ENCODE results near the gene OR2D3.
A peak's percentile ranks its signal among the peaks of the same experiment; 100 is the strongest.

OR2D3 gene

DNA sequence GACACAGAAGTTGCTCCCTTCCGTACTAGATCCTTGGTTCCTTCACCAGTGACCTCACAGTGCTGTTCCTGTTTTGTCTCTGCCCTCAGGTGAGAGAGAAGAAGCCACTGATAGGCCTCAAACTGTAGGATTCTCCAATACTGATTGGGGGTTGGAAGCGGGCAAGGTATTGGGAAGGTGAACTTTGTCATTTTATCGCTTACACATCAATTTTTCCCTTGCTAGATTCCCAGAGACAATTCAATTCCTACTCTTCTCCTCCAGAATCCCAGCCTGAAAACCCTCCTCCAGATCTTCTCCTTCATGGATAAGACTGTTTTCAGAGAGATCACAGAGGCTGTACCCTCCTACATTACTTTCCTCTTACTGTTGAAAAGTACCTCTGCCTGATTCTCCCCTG, 9.4 kb upstream of the OR2D3 start:
- TF ChIP-seq CTCF (IDR thresholded peaks at IDR 0.05; ENCODE audit: borderline replicate concordance, insufficient read depth, low read depth, low read length): no peak
- H3K4me3 ChIP-seq (ENCODE audit: low read depth, low read length): no peak overlapping the region

DNA sequence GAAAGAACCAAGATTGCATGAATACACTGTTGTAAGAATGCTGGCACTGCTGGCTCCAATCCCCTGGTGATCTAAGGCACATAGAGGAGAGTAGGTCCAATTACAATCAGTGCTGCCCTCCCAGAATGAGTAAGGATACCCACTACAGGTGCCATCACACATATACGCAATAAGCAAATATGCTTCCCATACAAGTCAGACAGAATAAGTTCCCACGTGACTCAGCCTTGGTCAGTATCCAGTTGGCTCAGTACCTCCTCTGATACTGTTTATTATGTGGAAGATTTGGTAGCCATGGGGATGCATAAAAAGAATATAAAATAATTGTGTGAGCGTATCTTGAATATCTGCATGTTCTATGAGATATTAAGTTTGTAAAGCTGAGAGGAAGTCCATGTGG, 8.9 kb upstream of the OR2D3 start:
- no peak overlapping the region for H3K4me3 ChIP-seq (ENCODE audit: low read depth, low read length)
- TF ChIP-seq CTCF (IDR thresholded peaks at IDR 0.05; ENCODE audit: borderline replicate concordance, insufficient read depth, low read depth, low read length): no peak

- TF ChIP-seq CTCF (IDR thresholded peaks at IDR 0.05; ENCODE audit: borderline replicate concordance, insufficient read depth, low read depth, low read length): no peak
- H3K4me3 ChIP-seq (ENCODE audit: low read depth, low read length): no peak overlapping the region
Measured at GRCh38 chr11:6919698-6920097, 1.1 kb upstream of the OR2D3 start.

GRCh38 chr11:6925007-6925577, 4.3 kb downstream of the OR2D3 start:
- TF ChIP-seq CTCF (IDR thresholded peaks at IDR 0.05; ENCODE audit: borderline replicate concordance, insufficient read depth, low read depth, low read length): no peak
- no peak overlapping the region for H3K4me3 ChIP-seq (ENCODE audit: low read depth, low read length)

- H3K4me3 ChIP-seq (ENCODE audit: low read depth, low read length): peak overlapping the region; percentile 92
- TF ChIP-seq CTCF (IDR thresholded peaks at IDR 0.05; ENCODE audit: borderline replicate concordance, insufficient read depth, low read depth, low read length): no peak
Measured at GRCh38 chr11:6925636-6926207, 4.9 kb downstream of the OR2D3 start.

- H3K4me3 ChIP-seq (ENCODE audit: low read depth, low read length): peak within 1 kb of the TSS; percentile 92
- no peak for TF ChIP-seq CTCF (IDR thresholded peaks at IDR 0.05; ENCODE audit: borderline replicate concordance, insufficient read depth, low read depth, low read length)
Measured at GRCh38 chr11:6926208-6927029, 5.6 kb downstream of the OR2D3 start, which contains the start of gene ZNF215. Gene ZNF215 (plus strand): TSS chr11:6926426. CDS start chr11:6932273, 5,847 bp downstream.
